ENCODE measurements around the gene TRPC4AP.

DNA sequence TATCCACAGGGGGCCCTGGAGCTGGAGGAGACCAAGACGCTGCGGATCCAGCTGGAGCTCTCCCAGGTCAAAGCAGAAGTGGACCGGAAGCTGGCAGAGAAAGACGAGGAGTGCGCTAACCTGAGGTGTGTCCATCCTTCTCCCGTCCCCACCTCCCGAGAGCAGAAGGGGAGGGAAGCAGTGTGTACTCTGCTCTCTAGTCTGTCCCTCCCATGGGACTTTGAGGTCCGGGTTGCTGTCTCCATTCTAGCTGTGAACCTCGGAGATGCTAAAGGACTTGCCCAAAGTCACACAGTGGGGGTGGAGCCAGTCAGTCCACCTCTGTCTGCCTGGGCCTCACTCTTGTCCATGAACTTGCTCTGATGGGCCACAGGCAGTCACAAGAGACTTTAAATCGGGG is 92.8 kb downstream of the TRPC4AP start:
- TF ChIP-seq, protein P1, sequence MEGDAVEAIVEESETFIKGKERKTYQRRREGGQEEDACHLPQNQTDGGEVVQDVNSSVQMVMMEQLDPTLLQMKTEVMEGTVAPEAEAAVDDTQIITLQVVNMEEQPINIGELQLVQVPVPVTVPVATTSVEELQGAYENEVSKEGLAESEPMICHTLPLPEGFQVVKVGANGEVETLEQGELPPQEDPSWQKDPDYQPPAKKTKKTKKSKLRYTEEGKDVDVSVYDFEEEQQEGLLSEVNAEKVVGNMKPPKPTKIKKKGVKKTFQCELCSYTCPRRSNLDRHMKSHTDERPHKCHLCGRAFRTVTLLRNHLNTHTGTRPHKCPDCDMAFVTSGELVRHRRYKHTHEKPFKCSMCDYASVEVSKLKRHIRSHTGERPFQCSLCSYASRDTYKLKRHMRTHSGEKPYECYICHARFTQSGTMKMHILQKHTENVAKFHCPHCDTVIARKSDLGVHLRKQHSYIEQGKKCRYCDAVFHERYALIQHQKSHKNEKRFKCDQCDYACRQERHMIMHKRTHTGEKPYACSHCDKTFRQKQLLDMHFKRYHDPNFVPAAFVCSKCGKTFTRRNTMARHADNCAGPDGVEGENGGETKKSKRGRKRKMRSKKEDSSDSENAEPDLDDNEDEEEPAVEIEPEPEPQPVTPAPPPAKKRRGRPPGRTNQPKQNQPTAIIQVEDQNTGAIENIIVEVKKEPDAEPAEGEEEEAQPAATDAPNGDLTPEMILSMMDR (IDR thresholded peaks at IDR 0.05): no peak
- no peak for TF ChIP-seq POLR2A (IDR thresholded peaks at IDR 0.05)
